GM12874 (cell line): ENCODE results near the gene NDST1.

ENCODE experiments used
- CTCF ChIP-seq: IDR thresholded peaks from 2 replicates; pipeline ENCODE4 v1.5.1; 2011; ENCODE audit warnings: low read depth, mild to moderate bottlenecking, control low read depth, low read length, moderate library complexity; ENCODE audit not compliant: insufficient read depth

Gene NDST1

GRCh38 chr5:150583541-150584225 lies 75.8 kb downstream of the NDST1 start:
- TF ChIP-seq CTCF = no peak

- TF ChIP-seq CTCF = no peak
Observed at GRCh38 chr5:150584556-150585335, 76.8 kb downstream of the NDST1 start.

- TF ChIP-seq CTCF = no peak
Observed at GRCh38 chr5:150585781-150586341, 77.9 kb downstream of the NDST1 start.

GRCh38 chr5:150587016-150587415 lies 79.1 kb downstream of the NDST1 start:
- TF ChIP-seq CTCF = no peak

- no peak for TF ChIP-seq CTCF
Observed at GRCh38 chr5:150587856-150588595, 80.1 kb downstream of the NDST1 start.

- TF ChIP-seq CTCF = no peak
Observed at GRCh38 chr5:150588596-150588890, 80.6 kb downstream of the NDST1 start.
